Measurements from ENCODE around the gene TTF2. TPM values are rescaled to one million over a fixed set of nuclear protein-coding genes. Genes with fewer than 3 reads are reported as not detected.
A peak's percentile ranks its signal among the peaks of the same experiment; 100 is the strongest.

Gene TTF2
- total and polyA plus RNA-seq, 2 experiments from 2014 or later = 6.5 to 9.8 TPM

GRCh38 chr1:117137281-117137855 lies 77.2 kb downstream of the TTF2 start:
- Histone ChIP-seq H3K9me3 (ENCODE audit: low read depth) (no peaks in the 10 kb centered on the region), H3K79me2 (ENCODE audit: insufficient read depth) (no peaks in the 10 kb centered on the region), H3K9me2 (ENCODE audit: insufficient read depth) (no peaks in the 10 kb centered on the region), H3K4me1 (ENCODE audit: insufficient read depth) (peaks cover 4% of the 10 kb centered on the region), H3K4me3 (no peak overlapping the region), H4K20me1 (ENCODE audit: insufficient read depth) (no peaks in the 10 kb centered on the region), H3K9ac (no peak overlapping the region), H3K36me3 (ENCODE audit: low read depth) (no peaks in the 10 kb centered on the region), H2AFZ (no peak overlapping the region), H3K27me3 (replicated peaks; ENCODE audit: insufficient read depth) (no peaks in the 10 kb centered on the region), H3F3A (ENCODE audit: insufficient read depth) (peaks cover 7% of the 10 kb centered on the region), H3K4me2 (ENCODE audit: unreplicated experiment) (no peak overlapping the region), H3K27ac (no peak overlapping the region)
- no peak for TF ChIP-seq EZH2 (IDR thresholded peaks at IDR 0.05; ENCODE audit: insufficient read depth, poor library complexity, severe bottlenecking)
- TF ChIP-seq EZH2phosphoT487 (IDR thresholded peaks at IDR 0.05; ENCODE audit: insufficient read depth, low read depth) = no peak
- DNase-seq = no peak
- in situ Hi-C loops (cut with MboI) = no loop called here
- WGBS, 2 experiments (ENCODE audit: low coverage in 1 of 2, low lambda C conversion rate in 2 of 2, missing lambda C conversion rate in 2 of 2) = 75 to 81% methylated on average over 3 of the region's 3 CpGs

- peaks cover 15% of the 10 kb centered on the region for H3F3A ChIP-seq (ENCODE audit: insufficient read depth)
- in situ Hi-C loops (cut with MboI) = no loop called here
- H3K79me2 ChIP-seq (ENCODE audit: insufficient read depth) = no peaks in the 10 kb centered on the region
- no peaks in the 10 kb centered on the region for H3K9me3 ChIP-seq (ENCODE audit: low read depth)
- H4K20me1 ChIP-seq (ENCODE audit: insufficient read depth) = no peaks in the 10 kb centered on the region
- no peak overlapping the region for H2AFZ ChIP-seq
- DNase-seq = no peak
- no peak overlapping the region for H3K4me3 ChIP-seq
- no peaks in the 10 kb centered on the region for H3K9me2 ChIP-seq (ENCODE audit: insufficient read depth)
- no peak overlapping the region for H3K27ac ChIP-seq
- H3K4me2 ChIP-seq (ENCODE audit: unreplicated experiment) = no peak overlapping the region
- H3K4me1 ChIP-seq (ENCODE audit: insufficient read depth) = peaks cover 12% of the 10 kb centered on the region
- TF ChIP-seq EZH2 (IDR thresholded peaks at IDR 0.05; ENCODE audit: insufficient read depth, poor library complexity, severe bottlenecking) (no peak), EZH2phosphoT487 (IDR thresholded peaks at IDR 0.05; ENCODE audit: insufficient read depth, low read depth) (no peak)
- H3K27me3 ChIP-seq (replicated peaks; ENCODE audit: insufficient read depth) = no peaks in the 10 kb centered on the region
- WGBS, 2 experiments (ENCODE audit: low coverage in 1 of 2, low lambda C conversion rate in 2 of 2, missing lambda C conversion rate in 2 of 2) = 79 to 91% methylated on average over 3 of the region's 3 CpGs
- no peak overlapping the region for H3K9ac ChIP-seq
- no peaks in the 10 kb centered on the region for H3K36me3 ChIP-seq (ENCODE audit: low read depth)
Observed at GRCh38 chr1:117138106-117138505, 78.0 kb downstream of the TTF2 start.

GRCh38 chr1:117138561-117138960 lies 78.4 kb downstream of the TTF2 start:
- Histone ChIP-seq H3K27me3 (replicated peaks; ENCODE audit: insufficient read depth) (no peaks in the 10 kb centered on the region), H3K27ac (no peak overlapping the region), H3K9me2 (ENCODE audit: insufficient read depth) (no peaks in the 10 kb centered on the region), H3F3A (ENCODE audit: insufficient read depth) (peaks cover 19% of the 10 kb centered on the region), H4K20me1 (ENCODE audit: insufficient read depth) (no peaks in the 10 kb centered on the region), H3K9ac (no peak overlapping the region), H3K9me3 (ENCODE audit: low read depth) (no peaks in the 10 kb centered on the region), H3K4me2 (ENCODE audit: unreplicated experiment) (no peak overlapping the region), H3K36me3 (ENCODE audit: low read depth) (no peaks in the 10 kb centered on the region), H2AFZ (no peak overlapping the region), H3K4me3 (no peak overlapping the region), H3K79me2 (ENCODE audit: insufficient read depth) (no peaks in the 10 kb centered on the region), H3K4me1 (ENCODE audit: insufficient read depth) (peaks cover 16% of the 10 kb centered on the region)
- no peak for DNase-seq
- in situ Hi-C loops (cut with MboI) = no loop called here
- 78 to 100% methylated on average over 1 of the region's 1 CpG for WGBS, 2 experiments (ENCODE audit: low coverage in 1 of 2, low lambda C conversion rate in 2 of 2, missing lambda C conversion rate in 2 of 2)
- TF ChIP-seq EZH2 (IDR thresholded peaks at IDR 0.05; ENCODE audit: insufficient read depth, poor library complexity, severe bottlenecking) (no peak), EZH2phosphoT487 (IDR thresholded peaks at IDR 0.05; ENCODE audit: insufficient read depth, low read depth) (no peak)

GRCh38 chr1:117142200-117142599 lies 82.1 kb downstream of the TTF2 start:
- H3K27me3 ChIP-seq (replicated peaks; ENCODE audit: insufficient read depth) = no peaks in the 10 kb centered on the region
- H3K4me1 ChIP-seq (ENCODE audit: insufficient read depth) = peaks cover 31% of the 10 kb centered on the region
- peaks cover 29% of the 10 kb centered on the region for H3F3A ChIP-seq (ENCODE audit: insufficient read depth)
- no peaks in the 10 kb centered on the region for H3K79me2 ChIP-seq (ENCODE audit: insufficient read depth)
- whole genome bisulfite sequencing, 2 experiments (ENCODE audit: low coverage in 1 of 2, low lambda C conversion rate in 2 of 2, missing lambda C conversion rate in 2 of 2) = 16 to 17% methylated on average over 2 of the region's 2 CpGs
- in situ Hi-C loops (cut with MboI) = no loop called here
- no peaks in the 10 kb centered on the region for H3K9me3 ChIP-seq (ENCODE audit: low read depth)
- H3K9me2 ChIP-seq (ENCODE audit: insufficient read depth) = no peaks in the 10 kb centered on the region
- no peak overlapping the region for H3K9ac ChIP-seq
- TF ChIP-seq EZH2 (IDR thresholded peaks at IDR 0.05; ENCODE audit: insufficient read depth, poor library complexity, severe bottlenecking) (no peak), EZH2phosphoT487 (IDR thresholded peaks at IDR 0.05; ENCODE audit: insufficient read depth, low read depth) (no peak)
- no peaks in the 10 kb centered on the region for H4K20me1 ChIP-seq (ENCODE audit: insufficient read depth)
- no peak overlapping the region for H2AFZ ChIP-seq
- H3K27ac ChIP-seq = 0 out of 2 replicates have a peak overlapping the region, but pooled peaks have one; percentile 6
- H3K4me2 ChIP-seq (ENCODE audit: unreplicated experiment) = no peak overlapping the region
- no peak overlapping the region for H3K4me3 ChIP-seq
- DNase-seq = peak; percentile 38
- no peaks in the 10 kb centered on the region for H3K36me3 ChIP-seq (ENCODE audit: low read depth)

GRCh38 chr1:117143172-117143571 lies 83.0 kb downstream of the TTF2 start:
- Histone ChIP-seq H3K4me2 (ENCODE audit: unreplicated experiment) (no peak overlapping the region), H3K36me3 (ENCODE audit: low read depth) (no peaks in the 10 kb centered on the region), H3K27ac (0 out of 2 replicates have a peak overlapping the region, but pooled peaks have one; percentile 6), H3K9me2 (ENCODE audit: insufficient read depth) (no peaks in the 10 kb centered on the region), H3F3A (ENCODE audit: insufficient read depth) (peaks cover 29% of the 10 kb centered on the region), H2AFZ (no peak overlapping the region), H3K4me3 (no peak overlapping the region), H4K20me1 (ENCODE audit: insufficient read depth) (no peaks in the 10 kb centered on the region), H3K4me1 (ENCODE audit: insufficient read depth) (peaks cover 40% of the 10 kb centered on the region), H3K27me3 (replicated peaks; ENCODE audit: insufficient read depth) (no peaks in the 10 kb centered on the region), H3K79me2 (ENCODE audit: insufficient read depth) (no peaks in the 10 kb centered on the region), H3K9me3 (ENCODE audit: low read depth) (no peaks in the 10 kb centered on the region), H3K9ac (no peak overlapping the region)
- TF ChIP-seq EZH2 (IDR thresholded peaks at IDR 0.05; ENCODE audit: insufficient read depth, poor library complexity, severe bottlenecking) (no peak), EZH2phosphoT487 (IDR thresholded peaks at IDR 0.05; ENCODE audit: insufficient read depth, low read depth) (no peak)
- DNase-seq = peak; percentile 28
- in situ Hi-C loops (cut with MboI) = no loop called here

Measured in GM23248 (cell line).